ENCODE results near the gene POU6F2.
"Not testable (repeated sequence)": the region's sequence is repeated elsewhere in the genome, so short reads cannot be mapped to it uniquely, and the experiment has no call there.

Gene POU6F2

GRCh38 chr7:39324139-39324760 is 346.5 kb downstream of the POU6F2 start:
- Histone ChIP-seq H3K27ac (ENCODE audit: extremely low read depth, low read depth, low read length) (no peak overlapping the region), H3K4me1 (ENCODE audit: control insufficient read depth, insufficient read depth, low read length) (no peaks in the 10 kb centered on the region), H3K36me3 (ENCODE audit: control insufficient read depth in 2 of 2, insufficient read depth in 1 of 2, low read length in 2 of 2) (no peaks in the 10 kb centered on the region), H3K9me3 (ENCODE audit: control insufficient read depth, insufficient read depth, low read depth, low read length) (no peaks in the 10 kb centered on the region), H3K4me3 (ENCODE audit: low read depth, low read length) (no peak overlapping the region)
- TF ChIP-seq SCRT1 (tag by site-specific recombination; IDR thresholded peaks at IDR 0.05; ENCODE audit: borderline replicate concordance) (no peak), SETDB1 (IDR thresholded peaks at IDR 0.05; ENCODE audit: insufficient read length, low read length) (no peak), PRDM1 (tag by site-specific recombination; IDR thresholded peaks at IDR 0.05) (no peak), ZBTB26 (tag by site-specific recombination; optimal IDR thresholded peaks at IDR 0.05) (no peak), ZNF214 (tag by site-specific recombination; IDR thresholded peaks at IDR 0.05; ENCODE audit: borderline replicate concordance) (no peak), ZNF670 (tag by site-specific recombination; IDR thresholded peaks at IDR 0.05; ENCODE audit: low read depth) (no peak), CTCF (tag by site-specific recombination; IDR thresholded peaks at IDR 0.05) (no peak), ZNF48 (tag by site-specific recombination; IDR thresholded peaks at IDR 0.05) (no peak), ZNF521 (tag by site-specific recombination; IDR thresholded peaks at IDR 0.05) (no peak), ZNF558 (tag by site-specific recombination; IDR thresholded peaks at IDR 0.05) (no peak), ZNF692 (tag by site-specific recombination; IDR thresholded peaks at IDR 0.05) (no peak), ZNF555 (tag by site-specific recombination; conservative IDR thresholded peaks at IDR 0.05) (no peak), ZNF2 (tag by site-specific recombination; IDR thresholded peaks at IDR 0.05) (no peak), ZBTB11 (tag by site-specific recombination; conservative IDR thresholded peaks at IDR 0.05; ENCODE audit: low read depth) (no peak)
- ChIA-PET POLR2A (no interaction called here), CTCF (no interaction called here)

GRCh38 chr7:39331607-39332006 is 353.9 kb downstream of the POU6F2 start:
- H3K4me1 ChIP-seq (ENCODE audit: control insufficient read depth, insufficient read depth, low read length); H3K27ac ChIP-seq (ENCODE audit: extremely low read depth, low read depth, low read length); H3K4me3 ChIP-seq (ENCODE audit: low read depth, low read length); H3K9me3 ChIP-seq (ENCODE audit: control insufficient read depth, insufficient read depth, low read depth, low read length); H3K36me3 ChIP-seq (ENCODE audit: control insufficient read depth in 2 of 2, insufficient read depth in 1 of 2, low read length in 2 of 2); POLR2A ChIA-PET: not testable (repeated sequence)
- CTCF ChIA-PET, result interaction anchor here (0.5 kb wide), 1 partner anchor 1069 kb away, joined by 4 read pairs; no protein-coding TSS in a partner anchor

Data from HEK293 (cell line).